ENCODE measurements around the gene SLC15A4.

The SLC15A4 gene

GRCh38 chr12:128789356-128789929 lies 34.3 kb downstream of the SLC15A4 start:
- TF ChIP-seq CTCF (IDR thresholded peaks at IDR 0.05; ENCODE audit: extremely low read depth, insufficient read depth, missing control alignments) = no peak
- DNase-seq (ENCODE audit: low spot score) = no peak
- in situ Hi-C loops (cut with MboI; ENCODE audit: low pct_unique_long_range_greater_than_20kb, low sequenced_read_pairs, unreplicated experiment) = no loop called here

GRCh38 chr12:128787827-128788226 lies 35.9 kb downstream of the SLC15A4 start:
- in situ Hi-C loops (cut with MboI; ENCODE audit: low pct_unique_long_range_greater_than_20kb, low sequenced_read_pairs, unreplicated experiment) = no loop called here
- DNase-seq (ENCODE audit: low spot score) = no peak
- TF ChIP-seq CTCF (IDR thresholded peaks at IDR 0.05; ENCODE audit: extremely low read depth, insufficient read depth, missing control alignments) = no peak

GRCh38 chr12:128786741-128787391 lies 36.9 kb downstream of the SLC15A4 start:
- in situ Hi-C loops (cut with MboI; ENCODE audit: low pct_unique_long_range_greater_than_20kb, low sequenced_read_pairs, unreplicated experiment) = no loop called here
- TF ChIP-seq CTCF (IDR thresholded peaks at IDR 0.05; ENCODE audit: extremely low read depth, insufficient read depth, missing control alignments) = no peak
- DNase-seq (ENCODE audit: low spot score) = no peak

GRCh38 chr12:128784030-128784760 lies 39.6 kb downstream of the SLC15A4 start:
- no peak for DNase-seq (ENCODE audit: low spot score)
- in situ Hi-C loops (cut with MboI; ENCODE audit: low pct_unique_long_range_greater_than_20kb, low sequenced_read_pairs, unreplicated experiment) = no loop called here
- TF ChIP-seq CTCF (IDR thresholded peaks at IDR 0.05; ENCODE audit: extremely low read depth, insufficient read depth, missing control alignments) = no peak

GRCh38 chr12:128783129-128783574 lies 40.6 kb downstream of the SLC15A4 start:
- no peak for TF ChIP-seq CTCF (IDR thresholded peaks at IDR 0.05; ENCODE audit: extremely low read depth, insufficient read depth, missing control alignments)
- DNase-seq (ENCODE audit: low spot score) = peak; percentile 72
- in situ Hi-C loops (cut with MboI; ENCODE audit: low pct_unique_long_range_greater_than_20kb, low sequenced_read_pairs, unreplicated experiment) = no loop called here

- no peak for DNase-seq (ENCODE audit: low spot score)
- in situ Hi-C loops (cut with MboI; ENCODE audit: low pct_unique_long_range_greater_than_20kb, low sequenced_read_pairs, unreplicated experiment) = no loop called here
- TF ChIP-seq CTCF (IDR thresholded peaks at IDR 0.05; ENCODE audit: extremely low read depth, insufficient read depth, missing control alignments) = no peak
Measured at GRCh38 chr12:128779901-128780300, 43.9 kb downstream of the SLC15A4 start.

All from GM13977 (cell line).